Keratinocyte (primary cell): ENCODE data around the gene SCMH1. TPM values are rescaled to one million over a fixed set of nuclear protein-coding genes. Genes with fewer than 3 reads are reported as not detected.

Experiments
- DNase-seq: peaks from one replicate; pipeline ENCODE4 v3.0.0-alpha.2; 2011; ENCODE audit warnings: low read depth, missing footprints, low spot score
- FAIRE-seq: peaks from 2 replicates; lab custom pipeline; 2011; peaks lifted over from hg19 to GRCh38; lab: Jason Lieb, UNC
- H2AFZ ChIP-seq: 2 replicates; pipeline ENCODE4 v1.6.0; 2012; ENCODE audit warnings: low read length, control low read depth, inconsistent platforms; ENCODE audit not compliant: control insufficient read depth
- H3K27ac ChIP-seq: 2 replicates; pipeline ENCODE4 v1.5.1; 2011; ENCODE audit warnings: low read length; ENCODE audit not compliant: control insufficient read depth, insufficient read depth
- H3K27me3 ChIP-seq: 3 replicates; pipeline ENCODE4 v1.6.0; 2011; ENCODE audit warnings: low read length; ENCODE audit not compliant: control insufficient read depth, insufficient read depth; ENCODE audit errors: extremely low read depth
- H3K36me3 ChIP-seq, 2 experiments: 2 replicates in 1 of 2; 3 replicates in 1 of 2; pipeline ENCODE4 v1.5.1; 2011; ENCODE audit warnings: low read length in 2 of 2, mild to moderate bottlenecking in 1 of 2; ENCODE audit not compliant: control insufficient read depth in 2 of 2, insufficient read depth in 2 of 2; ENCODE audit errors: extremely low read depth in 1 of 2
- H3K4me1 ChIP-seq: 3 replicates; pipeline ENCODE4 v1.5.1; 2011; ENCODE audit warnings: low read length; ENCODE audit not compliant: control insufficient read depth, insufficient read depth; ENCODE audit errors: extremely low read depth
- H3K4me2 ChIP-seq: 3 replicates; pipeline ENCODE4 v1.6.0; 2011; ENCODE audit warnings: low read depth, low read length; ENCODE audit not compliant: control insufficient read depth, insufficient read depth; ENCODE audit errors: extremely low read depth
- H3K4me3 ChIP-seq, 3 experiments: fragments of 200-600 bp in 1 of 3; sonication (generic) in 1 of 3; 2 replicates in 2 of 3; 3 replicates in 1 of 3; pipeline ENCODE4 v1.5.1; 2011 to 2016; ENCODE audit warnings: low read length in 3 of 3, mild to moderate bottlenecking in 3 of 3, control low read depth in 2 of 3, inconsistent platforms in 1 of 3, low read depth in 1 of 3, mixed read lengths in 1 of 3, mixed run types in 1 of 3, moderate library complexity in 1 of 3; ENCODE audit not compliant: control insufficient read depth in 2 of 3, insufficient read depth in 2 of 3; ENCODE audit errors: extremely low read depth in 1 of 3
- H3K79me2 ChIP-seq: 2 replicates; pipeline ENCODE4 v1.6.0; 2012; ENCODE audit warnings: low read length; ENCODE audit not compliant: control insufficient read depth, insufficient read depth
- H3K9ac ChIP-seq: 3 replicates; pipeline ENCODE4 v1.6.0; 2011; ENCODE audit warnings: low read length; ENCODE audit not compliant: control insufficient read depth, insufficient read depth; ENCODE audit errors: extremely low read depth
- H3K9me1 ChIP-seq: 3 replicates; pipeline ENCODE4 v1.6.0; 2011; ENCODE audit warnings: low read length; ENCODE audit not compliant: control insufficient read depth, insufficient read depth; ENCODE audit errors: extremely low read depth
- H3K9me3 ChIP-seq: 2 replicates; pipeline ENCODE4 v1.5.1; 2012; ENCODE audit warnings: low read depth, low read length; ENCODE audit not compliant: control insufficient read depth
- H4K20me1 ChIP-seq: 3 replicates; pipeline ENCODE4 v1.6.0; 2011; ENCODE audit warnings: low read length; ENCODE audit not compliant: control insufficient read depth, insufficient read depth; ENCODE audit errors: extremely low read depth
- CTCF ChIP-seq, 3 experiments: IDR thresholded peaks in 1 of 3; conservative IDR thresholded peaks in 1 of 3; optimal IDR thresholded peaks in 1 of 3; 2 replicates in 2 of 3; 3 replicates in 1 of 3; pipeline versions ENCODE3 to v1.5.1; 2011; ENCODE audit warnings: low read length in 3 of 3, mild to moderate bottlenecking in 3 of 3, moderate library complexity in 2 of 3, control low read depth in 1 of 3, inconsistent platforms in 1 of 3; ENCODE audit not compliant: insufficient read depth in 2 of 3; ENCODE audit errors: extremely low read depth in 1 of 3
- EZH2 ChIP-seq: IDR thresholded peaks from one replicate; pipeline ENCODE4 v1.6.1; 2012; ENCODE audit warnings: inconsistent platforms, mild to moderate bottlenecking, low read length, moderate library complexity
- dilution Hi-C: fragments of 300-500 bp; cut with MboI; formaldehyde crosslinking; loops from one replicate; pipeline ENCODE4 v1.7.0; 2020; ENCODE audit warnings: low sequenced_read_pairs; ENCODE audit not compliant: extremely low pct_ligation_motif_present
- polyA plus RNA-seq, 5 experiments: library from polyadenylated mRNA; depleted of rRNA in 3 of 5; stranded (reverse) in 3 of 5; stranded (forward) in 1 of 5; unstranded in 1 of 5; fragments of >200 nt; gene quantifications; 1 replicate in 1 of 5; 2 replicates in 3 of 5; 3 replicates in 1 of 5; pipeline versions ENCODE4 v1.2.1 to v1.2.3, GENCODE V29; 2011 to 2012; ENCODE audit warnings: missing spikeins in 2 of 5, low read depth in 1 of 5, low replicate concordance in 1 of 5

Gene SCMH1
- polyA plus RNA-seq, 1 donor (not counting 4 experiments of a cell fraction or from before 2014, with no cell fraction given) = 29.9 TPM

GRCh38 chr1:41102653-41103052 lies 139.5 kb downstream of the SCMH1 start:
- H3K27ac ChIP-seq = no peak overlapping the region
- FAIRE-seq = no peak

GRCh38 chr1:41101950-41102607 lies 140.0 kb downstream of the SCMH1 start:
- Histone ChIP-seq H3K9ac (no peak overlapping the region), H3K27me3 (no peaks in the 10 kb centered on the region), H3K4me3 (no peak overlapping the region), H3K4me2 (no peak overlapping the region), H3K4me1 (peaks cover 7% of the 10 kb centered on the region), H3K9me1 (no peaks in the 10 kb centered on the region), H3K36me3 (no peaks in the 10 kb centered on the region), H4K20me1 (no peaks in the 10 kb centered on the region), H3K79me2 (no peaks in the 10 kb centered on the region), H2AFZ (no peak overlapping the region), H3K27ac (no peak overlapping the region), H3K9me3 (no peaks in the 10 kb centered on the region)
- TF ChIP-seq EZH2 (no peak), CTCF (optimal IDR thresholded peaks at IDR 0.05 in 1 of 3, IDR thresholded peaks at IDR 0.05 in 1 of 3, conservative IDR thresholded peaks at IDR 0.05 in 1 of 3; ENCODE audit: extremely low read depth in 1 of 3, insufficient read depth in 2 of 3, low read length in 3 of 3) (no peak)
- DNase-seq (no peak), FAIRE-seq (no peak)
- dilution Hi-C loops = no loop called here

More at GRCh38 chr1:41102653-41103052, 139.5 kb downstream of the SCMH1 start:
- H2AFZ ChIP-seq = no peak overlapping the region
- no peak for TF ChIP-seq EZH2
- TF ChIP-seq CTCF (optimal IDR thresholded peaks at IDR 0.05 in 1 of 3, IDR thresholded peaks at IDR 0.05 in 1 of 3, conservative IDR thresholded peaks at IDR 0.05 in 1 of 3; ENCODE audit: extremely low read depth in 1 of 3, insufficient read depth in 2 of 3, low read length in 3 of 3) = no peak
- H3K9ac ChIP-seq = no peak overlapping the region
- H4K20me1 ChIP-seq = no peaks in the 10 kb centered on the region
- H3K4me2 ChIP-seq = no peak overlapping the region
- no peaks in the 10 kb centered on the region for H3K79me2 ChIP-seq
- H3K4me3 ChIP-seq = no peak overlapping the region
- dilution Hi-C loops = no loop called here
- H3K9me3 ChIP-seq = no peaks in the 10 kb centered on the region
- H3K4me1 ChIP-seq = peaks cover 7% of the 10 kb centered on the region
- H3K9me1 ChIP-seq = no peaks in the 10 kb centered on the region
- no peak for DNase-seq
- no peaks in the 10 kb centered on the region for H3K36me3 ChIP-seq
- no peaks in the 10 kb centered on the region for H3K27me3 ChIP-seq
